Skeletal muscle tissue (tissue), 4 donors: Measurements from ENCODE around the gene LARGE1. TPM values are rescaled to one million over a fixed set of nuclear protein-coding genes. Genes with fewer than 3 reads are reported as not detected.

Source experiments
- H3K27ac ChIP-seq: one replicate; pipeline ENCODE4 v1.7.0; 2013; ENCODE audit warnings: mild to moderate bottlenecking, low read depth, low read length, inconsistent platforms
- H3K27me3 ChIP-seq, 3 donors: one replicate each; pipeline ENCODE4 v1.7.0; 2013; ENCODE audit warnings: low read length in 3 of 3; ENCODE audit not compliant: control insufficient read depth in 3 of 3, insufficient read depth in 3 of 3
- H3K36me3 ChIP-seq, 3 donors: one replicate each; pipeline ENCODE4 v1.7.0; 2013; ENCODE audit warnings: low read length in 3 of 3; ENCODE audit not compliant: control insufficient read depth in 3 of 3, insufficient read depth in 3 of 3
- H3K4me1 ChIP-seq, 3 donors: one replicate each; pipeline ENCODE4 v1.7.0; 2013; ENCODE audit warnings: low read length in 3 of 3, mild to moderate bottlenecking in 3 of 3; ENCODE audit not compliant: control insufficient read depth in 3 of 3, insufficient read depth in 3 of 3
- H3K4me3 ChIP-seq, 3 donors: one replicate each; pipeline ENCODE4 v1.7.0; 2013; ENCODE audit warnings: low read length in 3 of 3
- H3K9ac ChIP-seq, 3 donors: one replicate each; pipeline ENCODE4 v1.7.0; 2013; ENCODE audit warnings: low read length in 3 of 3, mild to moderate bottlenecking in 3 of 3, moderate library complexity in 2 of 3, low read depth in 1 of 3
- H3K9me3 ChIP-seq, 3 donors: one replicate each; pipeline ENCODE4 v1.7.0; 2013; ENCODE audit warnings: low read length in 3 of 3; ENCODE audit not compliant: control insufficient read depth in 3 of 3
- total RNA-seq: library from RNA; depleted of rRNA; stranded (reverse); fragments of >200 nt; gene quantifications from one replicate; pipeline ENCODE4 v1.2.3, GENCODE V29; 2014
- donor health status: Osteomylitis.

LARGE1 gene
- total RNA-seq, 1 donor from 2014 or later: 12.5 TPM

DNA sequence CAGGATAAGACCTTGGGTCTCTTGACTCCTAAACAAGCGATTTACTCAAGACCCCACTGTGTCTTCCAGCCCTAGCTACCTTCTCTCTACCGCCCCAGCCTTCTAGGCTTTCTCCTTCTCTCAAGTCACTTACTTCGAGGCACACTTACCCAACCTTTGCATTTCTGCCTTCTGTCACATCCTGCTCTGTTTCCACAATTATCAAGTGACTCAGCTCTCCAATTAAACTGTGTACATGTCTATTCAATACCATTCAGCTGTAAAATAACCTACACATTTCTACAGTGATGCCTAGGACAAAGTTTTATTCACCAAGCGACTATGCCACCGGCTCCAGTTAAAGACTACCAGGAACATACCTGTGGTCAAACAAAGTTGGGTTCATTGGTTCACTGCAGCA is 69.0 kb downstream of the LARGE1 start:
- no peak overlapping the region for H3K9ac ChIP-seq
- no peak overlapping the region for H3K4me3 ChIP-seq
- H3K9me3 ChIP-seq: no peaks in the 10 kb centered on the region
- no peaks in the 10 kb centered on the region for H3K27me3 ChIP-seq
- peaks cover 14 to 28% (median 15%) of the 10 kb centered on the region in 3 donors for H3K4me1 ChIP-seq
- H3K27ac ChIP-seq: no peak overlapping the region
- no peaks in the 10 kb centered on the region for H3K36me3 ChIP-seq

DNA sequence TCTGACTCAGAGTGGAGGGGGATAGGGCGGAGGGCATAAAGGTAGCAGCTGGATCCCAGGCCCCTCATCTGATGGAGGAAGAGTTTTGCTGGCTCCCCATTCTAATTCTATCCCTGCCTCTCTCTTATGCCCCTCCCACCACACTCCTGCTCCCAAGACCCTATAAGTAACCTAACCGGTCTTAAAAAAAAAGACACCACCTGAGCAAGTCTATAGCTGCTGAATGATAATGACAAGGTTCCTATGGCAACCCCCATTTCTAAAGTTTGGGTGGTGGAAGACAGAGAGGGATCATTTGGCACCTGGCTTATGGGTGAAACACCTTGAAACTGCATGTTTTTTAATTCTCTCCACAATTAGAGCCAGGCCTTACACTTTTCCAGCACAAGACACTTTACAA is 69.6 kb downstream of the LARGE1 start:
- Histone ChIP-seq H3K9me3 (no peaks in the 10 kb centered on the region), H3K27ac (no peak overlapping the region), H3K27me3 (no peaks in the 10 kb centered on the region), H3K9ac (no peak overlapping the region), H3K4me3 (no peak overlapping the region), H3K36me3 (no peaks in the 10 kb centered on the region), H3K4me1 (peaks cover 14 to 28% (median 15%) of the 10 kb centered on the region in 3 donors)

DNA sequence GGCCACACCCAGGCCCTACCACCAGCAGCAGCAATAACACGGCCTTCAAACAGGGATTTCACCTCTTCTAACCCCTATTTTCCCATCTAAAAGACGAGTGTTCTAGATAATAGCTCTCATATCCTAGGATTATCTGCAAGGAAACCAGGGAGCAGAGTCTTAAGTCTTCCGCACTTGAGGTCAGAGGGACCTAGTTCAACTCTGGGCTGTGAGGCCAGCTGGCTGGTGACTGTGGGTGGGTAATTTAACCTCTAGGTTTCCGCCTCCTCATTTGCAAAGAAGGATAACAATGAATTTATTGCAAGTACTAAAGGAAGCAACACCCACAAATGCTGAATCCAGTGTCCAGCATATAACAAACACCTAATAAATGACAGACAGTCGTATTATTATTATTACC is 70.1 kb downstream of the LARGE1 start:
- no peaks in the 10 kb centered on the region for H3K27me3 ChIP-seq
- no peak overlapping the region for H3K4me3 ChIP-seq
- H3K27ac ChIP-seq: no peak overlapping the region
- H3K4me1 ChIP-seq: peaks cover 14 to 28% (median 15%) of the 10 kb centered on the region in 3 donors
- H3K9ac ChIP-seq: no peak overlapping the region
- no peaks in the 10 kb centered on the region for H3K9me3 ChIP-seq
- no peaks in the 10 kb centered on the region for H3K36me3 ChIP-seq

DNA sequence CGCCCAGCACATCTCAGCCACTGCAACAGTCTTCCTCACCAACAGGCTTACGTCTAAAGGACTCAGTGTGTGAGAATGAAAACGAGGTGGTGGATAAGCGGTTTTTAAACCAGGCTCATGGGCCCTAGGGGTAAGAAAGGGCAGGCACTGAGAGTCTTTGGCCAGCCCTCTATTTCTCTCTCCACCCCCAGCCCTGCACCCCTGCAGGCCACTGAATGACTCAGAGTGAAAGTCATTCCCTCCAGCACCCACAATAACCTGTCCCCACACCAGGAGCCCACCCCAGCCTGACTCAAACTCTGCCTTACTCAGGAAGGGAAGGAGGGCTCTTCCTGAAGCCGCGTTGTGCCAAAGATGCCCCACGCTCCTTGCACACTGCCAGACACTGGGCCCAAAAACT is 72.0 kb downstream of the LARGE1 start:
- no peaks in the 10 kb centered on the region for H3K36me3 ChIP-seq
- H3K9me3 ChIP-seq: no peaks in the 10 kb centered on the region
- H3K4me3 ChIP-seq: no peak overlapping the region
- H3K4me1 ChIP-seq: peaks cover 10 to 17% (median 17%) of the 10 kb centered on the region in 3 donors
- no peak overlapping the region for H3K9ac ChIP-seq
- no peaks in the 10 kb centered on the region for H3K27me3 ChIP-seq
- H3K27ac ChIP-seq: no peak overlapping the region

DNA sequence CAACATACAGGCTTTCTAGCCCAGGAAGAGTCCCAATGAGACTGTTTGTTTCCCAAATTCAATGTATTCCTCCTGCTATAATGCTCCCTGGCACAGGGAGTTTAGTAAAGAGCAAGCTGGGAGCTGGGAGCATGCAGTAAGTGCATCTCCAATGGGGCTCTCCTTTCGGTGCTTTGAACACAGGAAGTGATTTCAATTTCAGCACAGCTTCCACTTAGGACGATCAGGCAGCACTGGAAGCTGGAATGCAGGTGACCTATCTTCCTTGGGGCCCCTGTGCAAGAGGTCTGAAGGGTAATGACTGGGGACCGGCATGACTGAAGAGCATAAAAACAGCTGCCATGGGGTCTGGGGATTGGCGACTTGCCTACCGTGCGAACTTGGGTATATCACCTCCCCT is 76.0 kb downstream of the LARGE1 start:
- Histone ChIP-seq H3K9ac (no peak overlapping the region), H3K36me3 (no peaks in the 10 kb centered on the region), H3K27me3 (no peaks in the 10 kb centered on the region), H3K27ac (no peak overlapping the region), H3K4me3 (no peak overlapping the region), H3K4me1 (peaks cover 0 to 10% (median 6%) of the 10 kb centered on the region in 3 donors), H3K9me3 (no peaks in the 10 kb centered on the region)

DNA sequence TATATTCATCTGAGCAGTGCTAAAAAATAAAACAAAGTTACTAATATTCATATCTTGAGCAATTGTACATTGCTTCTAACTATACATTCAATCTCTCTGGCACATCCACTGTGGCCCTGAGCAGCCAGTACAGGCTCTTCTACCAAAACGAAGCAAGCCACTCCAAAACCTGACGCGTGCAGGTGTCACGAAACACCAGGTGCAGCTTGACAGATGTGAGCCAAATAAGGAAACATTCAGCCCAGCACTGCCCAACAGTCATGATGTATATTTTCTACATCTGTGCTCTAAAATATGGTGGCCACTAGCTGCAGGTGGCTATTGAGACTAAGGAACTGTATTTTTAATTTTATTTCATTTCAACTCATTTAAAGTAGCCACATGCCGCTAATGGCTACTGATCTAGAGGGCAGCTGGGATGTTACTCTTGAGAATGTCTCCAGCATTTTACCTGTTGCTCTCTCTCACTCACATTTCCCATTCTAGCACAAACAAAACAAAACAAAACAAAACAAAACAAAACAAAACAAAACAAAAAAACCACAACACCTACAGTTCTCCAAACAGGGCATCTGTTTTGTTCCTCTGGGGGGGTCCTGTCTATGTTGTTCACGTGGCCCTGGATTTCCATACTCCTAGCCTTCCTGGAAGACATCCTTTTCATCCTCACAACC is 77.7 kb downstream of the LARGE1 start:
- Histone ChIP-seq H3K4me3 (no peak overlapping the region), H3K36me3 (no peaks in the 10 kb centered on the region), H3K9ac (no peak overlapping the region), H3K27me3 (no peaks in the 10 kb centered on the region), H3K27ac (no peak overlapping the region), H3K9me3 (no peaks in the 10 kb centered on the region), H3K4me1 (peaks cover 0 to 10% (median 7%) of the 10 kb centered on the region in 3 donors)

DNA sequence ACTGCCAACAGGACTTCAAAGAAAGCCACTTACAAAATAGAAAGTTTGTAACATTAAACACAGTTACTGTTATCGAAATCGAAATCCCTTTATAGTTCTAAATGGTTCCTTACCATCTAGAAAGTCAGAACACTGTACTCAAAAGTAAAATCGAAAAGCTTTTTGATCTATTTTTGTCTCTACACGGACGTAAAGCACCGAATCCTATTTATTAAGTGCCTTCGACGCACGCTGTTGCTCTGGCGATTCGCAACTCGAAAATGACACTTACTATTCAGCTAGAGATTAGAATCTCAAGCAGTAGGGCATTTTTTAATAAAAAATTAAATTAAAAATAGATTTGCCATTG is 78.3 kb downstream of the LARGE1 start:
- peaks cover 0 to 12% (median 7%) of the 10 kb centered on the region in 3 donors for H3K4me1 ChIP-seq
- peak overlapping the region; percentile 38 for H3K27ac ChIP-seq
- H3K4me3 ChIP-seq: no peak overlapping the region
- no peaks in the 10 kb centered on the region for H3K27me3 ChIP-seq
- no peak overlapping the region for H3K9ac ChIP-seq
- no peaks in the 10 kb centered on the region for H3K36me3 ChIP-seq
- H3K9me3 ChIP-seq: no peaks in the 10 kb centered on the region

DNA sequence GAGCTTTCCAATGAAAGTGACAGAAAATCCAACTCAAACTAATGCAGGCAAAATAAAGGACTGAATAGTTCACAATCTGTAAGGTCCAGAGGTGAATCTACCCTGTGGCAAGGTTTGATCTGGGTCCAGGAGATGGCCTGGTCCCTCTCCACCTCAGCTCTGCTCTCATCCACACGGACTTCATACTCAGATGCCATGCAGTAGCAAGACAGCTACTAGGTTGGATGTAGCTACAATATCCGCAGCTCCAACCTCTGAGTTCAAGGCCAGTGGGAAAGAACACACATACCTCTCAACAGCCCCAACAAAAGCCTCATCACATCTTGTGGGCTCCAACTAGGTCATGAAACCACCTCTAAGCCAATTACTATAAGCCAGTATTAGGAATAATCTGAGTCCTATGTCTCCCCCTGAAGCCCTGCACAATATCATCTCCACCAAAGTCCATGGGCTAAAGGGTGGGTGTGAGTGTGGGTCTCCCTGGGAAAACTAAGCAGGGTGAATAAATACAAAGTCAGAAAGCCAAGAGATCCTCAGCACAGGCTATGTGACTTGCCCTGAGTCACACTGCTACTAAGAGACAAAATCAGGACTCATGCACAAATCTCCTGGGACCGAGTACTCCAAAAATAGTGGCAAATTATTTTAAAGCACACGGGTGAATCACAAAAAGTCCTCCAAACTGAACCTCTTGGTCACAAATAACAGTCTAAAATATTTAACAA is 78.8 kb downstream of the LARGE1 start:
- no peaks in the 10 kb centered on the region for H3K27me3 ChIP-seq
- peaks cover 3 to 17% (median 10%) of the 10 kb centered on the region in 3 donors for H3K4me1 ChIP-seq
- H3K27ac ChIP-seq: peak overlapping the region; percentile 38
- no peak overlapping the region for H3K9ac ChIP-seq
- no peak overlapping the region for H3K4me3 ChIP-seq
- H3K9me3 ChIP-seq: no peaks in the 10 kb centered on the region
- no peaks in the 10 kb centered on the region for H3K36me3 ChIP-seq

DNA sequence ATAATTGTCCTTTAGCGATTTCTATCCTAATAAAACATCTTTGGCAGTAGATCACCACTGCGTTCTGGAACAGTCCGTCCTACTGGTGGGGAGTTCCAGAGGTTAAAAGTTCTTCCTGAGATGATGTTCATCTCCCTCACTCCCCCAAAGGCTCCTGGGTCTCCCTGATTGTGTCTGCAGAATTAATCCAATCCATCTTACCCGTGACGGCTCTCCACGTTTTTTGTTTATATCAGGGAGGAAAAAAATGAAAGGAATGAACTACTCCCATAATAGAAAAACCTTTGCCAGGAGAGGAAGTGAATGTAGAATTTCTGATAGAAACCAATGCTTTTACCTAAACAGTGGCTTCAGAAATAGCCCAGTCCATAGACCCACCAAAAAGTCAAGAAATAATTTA is 81.6 kb downstream of the LARGE1 start:
- Histone ChIP-seq H3K36me3 (no peaks in the 10 kb centered on the region), H3K27me3 (no peaks in the 10 kb centered on the region), H3K4me3 (no peak overlapping the region), H3K27ac (no peak overlapping the region), H3K4me1 (peaks cover 21 to 34% (median 23%) of the 10 kb centered on the region in 3 donors), H3K9me3 (no peaks in the 10 kb centered on the region), H3K9ac (no peak overlapping the region)

DNA sequence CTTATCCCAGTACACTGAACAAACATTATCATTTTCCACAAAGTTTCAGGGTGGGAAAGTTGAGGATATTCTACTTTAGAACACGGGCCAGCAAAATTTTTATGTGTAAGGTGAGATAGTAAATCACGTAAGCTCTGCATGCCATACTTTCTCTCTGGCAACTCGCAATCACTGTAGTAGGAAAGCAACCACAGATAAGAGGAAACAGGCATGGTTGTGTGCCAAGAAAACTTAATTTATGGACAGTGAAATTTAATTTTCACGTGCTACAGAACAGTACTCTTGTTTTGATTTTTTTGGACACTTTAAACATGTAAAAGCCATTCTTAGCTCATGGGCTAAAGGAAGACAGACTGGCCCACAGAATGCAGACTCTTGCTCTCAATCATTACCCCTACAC is 82.5 kb downstream of the LARGE1 start:
- Histone ChIP-seq H3K9me3 (no peaks in the 10 kb centered on the region), H3K4me1 (peaks cover 21 to 35% (median 23%) of the 10 kb centered on the region in 3 donors), H3K27ac (no peak overlapping the region), H3K36me3 (no peaks in the 10 kb centered on the region), H3K27me3 (no peaks in the 10 kb centered on the region), H3K9ac (no peak overlapping the region), H3K4me3 (no peak overlapping the region)
